Measurements from ENCODE around the gene MPPED1. TPM values are rescaled to one million over a fixed set of nuclear protein-coding genes. Genes with fewer than 3 reads are reported as not detected.

The MPPED1 gene
- total RNA-seq, 2 experiments from 2014 or later = not detected

DNA sequence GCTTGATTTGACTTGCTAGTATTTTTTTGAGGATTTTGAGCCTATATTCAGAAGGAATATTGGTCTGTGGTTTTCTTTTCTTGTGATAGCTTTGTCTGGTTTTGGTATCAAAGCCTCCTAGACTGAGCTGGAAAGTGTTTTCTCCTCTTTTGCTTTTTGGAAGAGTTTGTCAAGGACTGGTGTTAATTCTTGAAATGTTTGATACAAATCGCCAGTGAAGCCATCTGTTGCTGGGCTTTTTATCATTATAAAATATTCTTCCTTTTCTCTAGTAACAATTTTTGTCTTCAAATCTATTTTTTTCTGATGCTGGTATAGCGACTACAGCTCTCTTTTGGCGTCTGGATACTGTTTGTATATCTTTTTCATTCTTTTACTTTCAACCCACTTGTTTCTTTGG, 45.2 kb downstream of the MPPED1 start:
- Mint-ChIP-seq H3K27me3 (peaks cover 35% of the 10 kb centered on the region), H3K4me1 (no peaks in the 10 kb centered on the region), H3K4me3 (no peak overlapping the region), H3K27ac (no peak overlapping the region), H3K36me3 (peaks cover 2% of the 10 kb centered on the region), H3K9me3 (peaks cover 2% of the 10 kb centered on the region)
- no peak for DNase-seq

DNA sequence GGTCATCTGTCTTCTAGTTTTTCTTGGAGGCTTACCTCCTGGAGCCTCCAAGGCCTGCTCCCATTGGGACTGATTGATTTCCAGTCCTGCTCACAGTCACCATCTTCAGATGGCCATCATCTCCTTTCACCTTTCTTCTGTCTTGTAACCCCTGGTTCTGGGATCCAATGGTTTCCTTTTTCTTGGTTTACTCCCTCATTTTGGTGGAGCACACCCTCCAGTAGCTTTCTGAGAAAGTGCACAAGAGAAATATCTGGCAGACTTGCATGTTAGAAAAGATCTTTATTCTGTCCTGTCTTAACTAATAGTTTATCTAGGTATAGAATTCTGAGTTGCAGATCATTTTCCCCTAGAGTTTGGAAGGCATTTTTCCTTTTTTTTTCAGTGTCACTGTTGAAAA, 50.9 kb downstream of the MPPED1 start:
- Mint-ChIP-seq H3K9me3 (peaks cover 15% of the 10 kb centered on the region), H3K4me3 (no peak overlapping the region), H3K4me1 (no peaks in the 10 kb centered on the region), H3K27me3 (peaks cover 52% of the 10 kb centered on the region), H3K27ac (no peak overlapping the region), H3K36me3 (peaks cover 2% of the 10 kb centered on the region)
- DNase-seq = no peak

DNA sequence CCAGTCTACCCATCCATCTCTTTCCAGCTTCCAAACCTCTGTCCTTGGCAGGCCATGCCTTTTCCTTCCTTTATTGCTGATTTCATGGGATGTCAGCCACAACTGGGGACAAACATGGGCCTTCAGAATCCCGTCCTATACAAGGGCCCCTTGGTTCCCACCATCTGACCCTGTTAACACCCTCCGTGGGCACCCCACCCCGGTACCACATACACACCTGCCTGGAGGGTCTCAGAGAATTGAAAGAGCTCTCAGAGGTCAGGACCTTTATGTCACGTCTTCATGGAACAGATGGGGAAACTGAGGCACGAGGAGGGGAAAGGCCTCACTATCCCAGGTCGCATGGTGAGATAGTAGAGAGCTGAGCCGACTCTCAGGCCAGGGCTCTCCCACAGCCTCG, 53.0 kb downstream of the MPPED1 start:
- no peaks in the 10 kb centered on the region for H3K4me1 Mint-ChIP-seq
- DNase-seq = no peak
- H3K36me3 Mint-ChIP-seq = no peaks in the 10 kb centered on the region
- no peak overlapping the region for H3K27ac Mint-ChIP-seq
- no peak overlapping the region for H3K4me3 Mint-ChIP-seq
- peaks cover 39% of the 10 kb centered on the region for H3K27me3 Mint-ChIP-seq
- peaks cover 15% of the 10 kb centered on the region for H3K9me3 Mint-ChIP-seq

DNA sequence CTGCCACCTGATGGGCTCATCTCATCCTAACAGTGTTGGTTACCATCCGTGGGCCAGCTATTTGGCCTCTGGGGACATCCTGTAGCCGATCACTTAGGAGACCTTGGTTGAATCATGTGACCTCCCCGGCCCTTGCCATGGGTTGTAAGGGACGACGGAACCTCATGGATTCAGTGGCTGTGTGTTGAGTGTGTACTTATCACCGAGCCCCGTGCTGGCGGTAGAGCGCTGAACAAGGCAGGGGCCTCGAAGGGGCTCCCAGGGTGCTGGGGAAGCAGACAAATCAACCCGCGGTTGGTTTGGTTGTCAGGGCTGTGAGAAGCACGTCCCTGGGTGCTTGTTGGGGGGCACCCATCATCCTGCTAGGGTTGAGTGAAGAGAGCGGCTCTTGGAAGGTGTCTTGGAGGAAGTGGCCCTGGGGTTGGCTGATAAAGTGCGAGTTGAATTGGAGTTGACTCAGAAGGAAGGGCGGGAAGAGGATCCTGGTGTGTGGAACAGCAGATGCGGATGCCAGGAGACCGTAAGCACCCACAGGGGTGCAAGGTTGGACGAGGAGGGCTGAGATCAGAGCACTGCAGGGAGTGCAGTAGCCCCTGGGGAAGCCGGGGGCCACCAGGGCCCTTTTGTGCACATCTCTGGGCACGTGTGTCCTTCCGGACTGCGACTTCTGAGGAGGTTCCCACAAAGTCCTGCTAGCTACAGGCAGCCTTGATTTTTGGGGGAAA, 53.6 kb downstream of the MPPED1 start:
- Mint-ChIP-seq H3K36me3 (no peaks in the 10 kb centered on the region), H3K9me3 (peaks cover 15% of the 10 kb centered on the region), H3K4me1 (no peaks in the 10 kb centered on the region), H3K27me3 (peaks cover 42% of the 10 kb centered on the region), H3K27ac (no peak overlapping the region), H3K4me3 (no peak overlapping the region)
- DNase-seq = no peak

DNA sequence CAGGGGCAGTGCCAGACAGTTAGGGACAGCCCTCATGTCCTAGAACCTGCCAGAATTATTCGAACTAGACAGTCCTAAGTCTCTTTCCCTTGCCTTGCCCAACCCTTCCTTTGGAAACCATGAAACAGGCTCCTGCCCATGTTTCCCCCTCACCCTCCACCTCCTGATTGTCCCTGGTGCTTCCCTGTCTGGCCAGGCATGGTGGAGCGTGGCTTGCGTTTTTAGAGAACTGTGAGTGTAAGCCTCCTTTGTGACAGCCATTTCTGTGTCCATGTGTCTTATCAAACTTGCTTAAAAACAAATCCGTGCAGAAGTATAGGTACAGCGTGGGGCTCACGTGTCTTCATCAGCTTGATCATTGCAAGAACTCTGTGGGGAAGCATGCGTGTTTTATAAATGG, 54.9 kb downstream of the MPPED1 start:
- H3K4me1 Mint-ChIP-seq = no peaks in the 10 kb centered on the region
- no peaks in the 10 kb centered on the region for H3K36me3 Mint-ChIP-seq
- no peak overlapping the region for H3K4me3 Mint-ChIP-seq
- H3K9me3 Mint-ChIP-seq = peaks cover 13% of the 10 kb centered on the region
- no peak overlapping the region for H3K27ac Mint-ChIP-seq
- no peak for DNase-seq
- H3K27me3 Mint-ChIP-seq = peaks cover 40% of the 10 kb centered on the region

DNA sequence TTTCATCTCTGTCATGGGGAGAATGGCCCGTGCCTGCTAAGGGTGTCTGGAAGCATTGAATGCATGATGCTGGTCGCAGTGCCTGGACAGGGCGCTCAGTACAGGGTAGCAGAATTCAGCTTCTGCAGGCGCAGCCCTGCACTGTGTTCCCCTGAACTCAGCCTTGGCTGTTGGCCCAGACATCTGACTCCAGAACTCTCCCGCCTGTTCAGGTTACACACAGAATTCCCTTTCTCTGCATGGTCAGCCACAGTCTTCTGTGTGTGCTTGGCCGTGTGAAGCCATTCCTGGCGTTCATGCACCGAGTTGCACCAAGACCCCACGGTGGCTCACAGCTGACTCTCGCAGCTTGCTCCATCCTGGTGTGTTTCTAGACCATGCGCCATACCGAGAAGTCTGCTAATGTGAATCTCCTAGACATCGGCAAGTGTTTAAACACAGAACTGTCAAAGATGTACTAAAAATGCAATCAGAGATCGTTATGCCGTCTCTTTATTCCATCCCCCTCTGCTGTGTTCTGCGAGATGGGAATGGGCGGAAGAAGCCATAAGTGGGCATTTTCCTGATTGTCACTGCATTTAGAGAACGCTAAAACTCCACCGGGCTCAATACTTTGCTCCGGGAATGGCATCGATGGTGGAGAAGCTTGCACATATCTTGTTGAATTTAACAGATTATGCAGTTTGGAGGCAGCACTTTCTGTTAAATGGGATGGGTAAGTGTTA, 55.6 kb downstream of the MPPED1 start:
- H3K27ac Mint-ChIP-seq = no peak overlapping the region
- no peak overlapping the region for H3K4me3 Mint-ChIP-seq
- no peak for DNase-seq
- H3K27me3 Mint-ChIP-seq = peaks cover 40% of the 10 kb centered on the region
- no peaks in the 10 kb centered on the region for H3K36me3 Mint-ChIP-seq
- no peaks in the 10 kb centered on the region for H3K4me1 Mint-ChIP-seq
- peaks cover 13% of the 10 kb centered on the region for H3K9me3 Mint-ChIP-seq

DNA sequence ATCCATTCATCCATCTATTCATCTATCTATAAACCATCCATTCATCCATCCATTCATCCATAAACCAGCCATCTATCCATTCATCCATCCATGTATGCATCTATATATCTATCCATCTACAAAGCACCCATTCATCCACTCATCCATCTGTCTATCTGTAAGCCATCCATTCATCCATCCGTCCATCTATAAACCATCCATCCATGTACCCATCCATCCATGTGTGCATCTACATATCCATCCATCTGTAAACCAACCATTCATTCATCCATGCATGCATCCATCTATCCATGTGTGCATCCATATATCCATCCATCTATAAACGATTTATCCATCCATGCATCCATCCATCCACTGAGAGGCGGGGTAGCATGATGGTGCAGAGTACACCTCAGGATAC, 58.4 kb downstream of the MPPED1 start:
- Mint-ChIP-seq H3K4me3 (no peak overlapping the region), H3K27me3 (peaks cover 16% of the 10 kb centered on the region)

DNA sequence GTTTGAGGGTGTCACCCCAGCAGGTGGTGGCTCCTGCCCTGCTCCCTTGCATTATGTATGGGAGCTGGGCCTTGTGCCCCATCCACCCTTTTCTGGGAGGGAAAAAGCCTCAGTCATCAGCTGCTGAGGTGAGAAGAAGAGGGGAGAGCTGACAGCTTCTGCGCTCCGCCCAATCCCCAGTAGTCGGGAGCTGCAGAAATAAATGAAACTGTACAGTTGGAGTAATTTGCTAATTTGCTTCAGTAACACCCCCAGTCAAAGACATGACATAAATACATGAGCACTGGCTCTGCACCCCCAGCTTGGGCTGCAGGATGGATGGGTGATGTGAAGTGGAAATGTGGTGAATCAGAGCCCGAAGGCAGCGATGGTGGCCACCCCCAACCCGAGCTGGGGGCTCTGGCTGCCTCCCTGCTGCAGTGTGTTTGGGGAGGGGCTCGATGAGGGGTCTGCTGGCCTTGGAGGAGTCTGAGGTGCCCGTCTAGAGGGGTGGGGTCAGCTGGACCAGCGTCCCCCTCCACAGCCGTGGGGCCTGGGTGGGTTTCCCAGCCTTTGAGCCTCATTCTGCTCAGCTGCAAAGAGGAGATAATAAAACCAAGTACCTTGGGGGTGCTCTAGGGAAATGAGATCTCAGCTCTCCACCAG, 59.2 kb downstream of the MPPED1 start:
- DNase-seq = no peak
- no peaks in the 10 kb centered on the region for H3K9me3 Mint-ChIP-seq
- peaks cover 14% of the 10 kb centered on the region for H3K27me3 Mint-ChIP-seq
- no peak overlapping the region for H3K4me3 Mint-ChIP-seq
- no peak overlapping the region for H3K27ac Mint-ChIP-seq
- no peaks in the 10 kb centered on the region for H3K4me1 Mint-ChIP-seq
- H3K36me3 Mint-ChIP-seq = no peaks in the 10 kb centered on the region

More for the DNA sequence above, 58.4 kb downstream of the MPPED1 start:
- Mint-ChIP-seq H3K27ac (no peak overlapping the region), H3K36me3 (no peaks in the 10 kb centered on the region), H3K4me1 (no peaks in the 10 kb centered on the region), H3K9me3 (no peaks in the 10 kb centered on the region)
- no peak for DNase-seq

DNA sequence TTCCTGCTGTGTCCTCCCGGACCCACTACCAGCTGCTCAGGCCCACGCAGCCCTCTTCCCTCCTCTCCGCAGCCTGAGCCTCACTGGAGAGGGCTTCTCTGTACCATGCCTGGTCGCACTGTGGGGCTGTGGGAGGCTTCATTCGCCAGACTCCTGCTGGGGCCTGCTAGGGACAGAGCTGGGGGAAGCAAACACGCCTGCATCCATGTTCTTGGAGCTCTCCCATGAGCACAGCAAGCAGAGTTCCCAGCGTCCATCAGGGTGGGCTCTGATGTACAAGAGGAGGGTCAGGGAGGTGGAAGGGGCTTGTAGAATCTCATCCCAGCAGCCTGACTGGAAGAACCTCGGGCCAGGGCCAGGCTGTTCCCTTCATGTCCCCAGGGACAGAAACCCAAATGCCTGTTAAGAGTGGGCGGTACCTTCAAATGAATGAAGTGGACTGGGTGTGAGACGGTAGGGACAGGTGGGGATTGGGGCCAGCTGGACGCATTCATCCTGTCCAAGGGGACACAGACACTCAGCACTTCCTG, 59.9 kb downstream of the MPPED1 start:
- no peaks in the 10 kb centered on the region for H3K9me3 Mint-ChIP-seq
- H3K27ac Mint-ChIP-seq = no peak overlapping the region
- peaks cover 11% of the 10 kb centered on the region for H3K27me3 Mint-ChIP-seq
- H3K4me3 Mint-ChIP-seq = no peak overlapping the region
- DNase-seq = no peak
- H3K36me3 Mint-ChIP-seq = no peaks in the 10 kb centered on the region
- no peaks in the 10 kb centered on the region for H3K4me1 Mint-ChIP-seq

DNA sequence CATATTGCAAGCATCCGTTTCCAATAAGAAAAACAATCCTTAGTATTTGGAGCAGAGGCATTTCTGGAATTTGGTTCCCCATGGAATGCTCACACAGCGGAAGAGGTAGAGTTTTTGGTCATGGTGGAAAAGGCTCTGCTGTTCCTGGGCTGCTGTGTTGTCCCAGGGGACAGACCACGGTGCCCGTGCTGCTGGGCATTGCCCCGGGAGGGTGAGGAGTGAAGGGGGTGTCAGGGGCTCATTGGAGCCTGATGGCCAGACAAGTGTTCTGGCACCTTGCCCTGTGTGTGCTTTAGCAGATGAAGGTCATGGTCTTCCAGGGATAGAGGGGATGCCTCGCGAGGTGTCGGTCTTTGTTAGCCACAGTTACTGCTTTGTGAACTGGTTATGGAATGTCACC, 61.2 kb downstream of the MPPED1 start:
- Mint-ChIP-seq H3K4me1 (no peaks in the 10 kb centered on the region), H3K4me3 (no peak overlapping the region), H3K27me3 (peaks cover 8% of the 10 kb centered on the region), H3K36me3 (no peaks in the 10 kb centered on the region), H3K9me3 (no peaks in the 10 kb centered on the region), H3K27ac (no peak overlapping the region)
- DNase-seq = no peak

DNA sequence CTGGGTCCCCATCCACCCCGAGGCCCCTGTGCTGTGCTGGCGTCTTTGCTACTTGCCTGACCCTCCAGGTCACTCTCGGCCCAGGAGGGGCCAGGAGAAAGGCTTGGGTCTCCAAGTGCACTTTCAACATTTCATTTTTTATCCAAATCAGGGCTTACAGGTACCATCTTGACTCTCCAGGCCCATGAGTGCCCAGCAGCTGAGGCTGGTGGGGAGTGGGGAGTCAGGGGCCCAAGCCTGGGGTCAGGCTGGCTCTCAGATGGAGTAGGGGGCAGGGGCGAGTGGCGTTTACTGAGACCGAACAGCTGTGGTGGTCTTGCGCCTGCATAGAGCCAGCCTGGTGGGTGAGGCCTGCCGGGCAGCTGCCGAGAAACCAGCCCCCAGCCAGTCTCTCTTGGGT, 61.6 kb downstream of the MPPED1 start:
- no peak overlapping the region for H3K4me3 Mint-ChIP-seq
- H3K4me1 Mint-ChIP-seq = no peaks in the 10 kb centered on the region
- H3K27me3 Mint-ChIP-seq = peaks cover 8% of the 10 kb centered on the region
- DNase-seq = no peak
- no peak overlapping the region for H3K27ac Mint-ChIP-seq
- H3K36me3 Mint-ChIP-seq = no peaks in the 10 kb centered on the region
- H3K9me3 Mint-ChIP-seq = no peaks in the 10 kb centered on the region

DNA sequence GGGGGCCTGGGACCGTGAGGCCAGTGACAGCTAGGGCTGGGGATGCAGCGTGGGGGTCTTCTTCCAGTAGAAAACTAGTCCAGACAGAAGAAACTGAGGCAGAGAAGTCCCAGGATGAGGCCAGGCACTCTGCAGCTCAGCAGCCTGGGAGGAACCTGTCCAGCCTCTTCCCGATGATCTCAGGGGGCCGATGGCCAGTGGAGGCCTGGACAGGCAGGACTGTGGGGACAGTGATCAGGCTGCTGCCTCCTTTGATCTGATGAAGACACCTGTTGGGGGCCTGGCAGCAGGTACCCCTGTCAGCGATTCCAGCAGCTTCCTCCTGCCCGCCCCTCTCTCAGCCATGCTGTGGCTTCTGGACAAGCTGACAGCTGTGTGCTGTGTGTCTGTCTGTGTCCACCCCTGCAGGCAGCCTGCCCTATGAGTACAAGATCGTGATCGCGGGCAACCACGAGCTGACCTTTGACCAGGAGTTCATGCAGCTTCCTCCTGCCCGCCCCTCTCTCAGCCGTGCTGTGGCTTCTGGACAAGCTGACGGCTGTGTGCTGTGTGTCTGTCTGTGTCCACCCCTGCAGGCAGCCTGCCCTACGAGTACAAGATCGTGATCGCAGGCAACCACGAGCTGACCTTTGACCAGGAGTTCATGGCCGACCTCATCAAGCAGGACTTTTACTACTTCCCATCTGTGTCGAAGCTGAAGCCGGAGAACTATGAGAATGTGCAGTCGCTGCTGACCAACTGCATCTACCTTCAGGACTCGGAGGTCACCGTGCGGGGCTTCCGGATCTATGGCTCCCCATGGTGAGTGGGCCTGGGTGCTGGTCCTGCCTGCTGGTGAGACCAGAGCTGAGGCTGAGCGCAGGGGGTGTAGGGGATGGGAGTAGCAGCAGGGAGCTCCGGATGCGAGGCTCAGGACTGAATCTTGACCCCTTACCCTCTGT, 62.6 kb downstream of the MPPED1 start:
- H3K9me3 Mint-ChIP-seq = no peaks in the 10 kb centered on the region
- H3K4me1 Mint-ChIP-seq = no peaks in the 10 kb centered on the region
- H3K27me3 Mint-ChIP-seq = peaks cover 6% of the 10 kb centered on the region
- H3K27ac Mint-ChIP-seq = no peak overlapping the region
- H3K4me3 Mint-ChIP-seq = no peak overlapping the region
- no peak for DNase-seq
- H3K36me3 Mint-ChIP-seq = no peaks in the 10 kb centered on the region

DNA sequence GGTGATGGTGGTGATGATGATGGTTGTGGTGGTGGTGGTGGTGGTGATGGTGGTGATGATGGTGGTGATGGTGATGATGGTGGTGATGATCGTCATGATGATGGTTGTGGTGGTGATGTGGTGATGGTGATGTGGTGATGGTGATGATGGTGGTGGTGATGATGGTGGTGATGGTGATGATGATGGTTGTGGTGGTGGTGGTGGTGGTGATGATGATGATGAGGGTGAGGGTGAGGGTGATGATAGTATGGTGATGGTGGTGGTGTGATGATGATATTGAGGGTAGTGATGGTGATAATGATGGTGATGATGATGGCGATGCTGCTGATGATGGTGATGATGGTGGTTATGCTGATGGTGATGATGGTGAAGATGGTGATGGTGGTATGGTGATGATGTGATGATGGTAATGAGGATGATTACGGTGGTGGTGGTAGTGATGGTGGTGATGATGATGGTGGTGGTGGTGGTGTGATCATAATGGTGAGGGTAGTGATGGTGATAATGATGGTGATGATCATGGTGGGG, 63.8 kb downstream of the MPPED1 start:
- Mint-ChIP-seq H3K27ac (no peak overlapping the region), H3K4me1 (peaks cover 3% of the 10 kb centered on the region)

DNA sequence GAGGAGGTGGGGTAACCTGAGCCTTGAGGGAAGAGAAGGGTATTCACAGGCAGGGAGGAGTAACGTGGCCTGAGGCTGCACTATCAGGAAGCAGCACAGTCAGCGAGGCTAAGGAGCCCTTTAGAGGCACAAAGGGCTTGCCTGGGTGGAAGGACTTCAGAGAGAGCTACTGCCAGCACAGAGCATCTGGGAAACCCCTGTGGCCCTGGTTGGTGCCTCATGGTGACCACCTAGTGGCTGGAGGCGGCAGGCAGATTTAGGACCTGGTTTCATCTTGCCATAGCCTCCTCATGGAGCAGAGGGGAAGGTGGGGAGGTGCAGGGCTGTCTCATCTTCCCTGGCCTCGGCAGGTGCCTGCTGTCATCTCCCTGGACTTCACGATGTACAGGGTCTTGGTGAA, 64.5 kb downstream of the MPPED1 start:
- H3K4me1 Mint-ChIP-seq = peaks cover 3% of the 10 kb centered on the region
- H3K27ac Mint-ChIP-seq = no peak overlapping the region
- H3K36me3 Mint-ChIP-seq = no peaks in the 10 kb centered on the region
- H3K27me3 Mint-ChIP-seq = no peaks in the 10 kb centered on the region
- no peak for DNase-seq
- no peak overlapping the region for H3K4me3 Mint-ChIP-seq
- H3K9me3 Mint-ChIP-seq = no peaks in the 10 kb centered on the region

More for the DNA sequence above, 63.8 kb downstream of the MPPED1 start:
- Mint-ChIP-seq H3K9me3 (no peaks in the 10 kb centered on the region), H3K36me3 (no peaks in the 10 kb centered on the region), H3K4me3 (no peak overlapping the region), H3K27me3 (no peaks in the 10 kb centered on the region)
- no peak for DNase-seq
